ENCODE data around the gene GRK1.

- no peak for TF ChIP-seq POLR2A (IDR thresholded peaks at IDR 0.05; ENCODE audit: low read length)
- no peak for TF ChIP-seq GATA1 (IDR thresholded peaks at IDR 0.05; ENCODE audit: low read depth, low read length)
Observed at GRCh38 chr13:113751491-113751890, 84.5 kb downstream of the GRK1 start.

Measured in erythroblast (primary cell).